MM.1S (cell line): ENCODE results near the gene NRG3.

Source experiments
- DNase-seq: peaks from one replicate; pipeline ENCODE4 v3.0.0-alpha.2; 2015
- H2AFZ ChIP-seq: fragments of 300-600 bp; sonication (generic); 2 replicates; pipeline ENCODE4 v1.6.0; 2016; ENCODE audit warnings: antibody characterized with exemption, low read length
- H3F3A ChIP-seq: fragments of 300-600 bp; sonication (generic); 2 replicates; pipeline ENCODE4 v1.6.1; 2016; ENCODE audit warnings: mild to moderate bottlenecking, antibody characterized with exemption, low read length, moderate library complexity, mixed read lengths; ENCODE audit not compliant: insufficient read depth
- H3K27ac ChIP-seq: fragments of 300-600 bp; sonication (generic); 2 replicates; pipeline ENCODE4 v1.5.1; 2016; ENCODE audit warnings: mild to moderate bottlenecking, low read length
- H3K27me3 ChIP-seq: fragments of 300-600 bp; sonication (generic); replicated peaks from 2 replicates; pipeline ENCODE4 v1.6.0; 2016; ENCODE audit warnings: low read length; ENCODE audit not compliant: insufficient read depth
- H3K36me3 ChIP-seq: fragments of 300-600 bp; sonication (generic); replicated peaks from 2 replicates; pipeline ENCODE4 v1.6.1; 2016; ENCODE audit warnings: mild to moderate bottlenecking, low read length, mixed read lengths; ENCODE audit not compliant: insufficient read depth
- H3K4me1 ChIP-seq: fragments of 300-600 bp; sonication (generic); 2 replicates; pipeline ENCODE4 v1.6.1; 2016; ENCODE audit warnings: low read length, mixed read lengths
- H3K4me2 ChIP-seq: fragments of 300-600 bp; sonication (generic); 2 replicates; pipeline ENCODE4 v1.6.0; 2016; ENCODE audit warnings: low read depth, low read length
- H3K4me3 ChIP-seq: fragments of 300-600 bp; sonication (generic); 2 replicates; pipeline ENCODE4 v1.5.1; 2016; ENCODE audit warnings: low read length, mixed read lengths
- H3K79me2 ChIP-seq: fragments of 300-600 bp; sonication (generic); 2 replicates; pipeline ENCODE4 v1.6.1; 2016; ENCODE audit warnings: mixed run types, low read length, mixed read lengths
- H3K9ac ChIP-seq: fragments of 300-600 bp; sonication (generic); 2 replicates; pipeline ENCODE4 v1.6.1; 2016; ENCODE audit warnings: low read length, mixed read lengths
- H3K9me2 ChIP-seq: fragments of 300-600 bp; sonication (generic); replicated peaks from 2 replicates; pipeline ENCODE4 v1.6.1; 2016; ENCODE audit warnings: mild to moderate bottlenecking, low read length, mixed read lengths; ENCODE audit not compliant: insufficient read depth
- H3K9me3 ChIP-seq: fragments of 300-600 bp; sonication (generic); replicated peaks from 2 replicates; pipeline ENCODE4 v1.6.1; 2016; ENCODE audit warnings: mild to moderate bottlenecking, low read length, mixed read lengths; ENCODE audit not compliant: insufficient read depth
- H4K20me1 ChIP-seq: fragments of 300-600 bp; sonication (generic); 2 replicates; pipeline ENCODE4 v1.6.1; 2016; ENCODE audit warnings: mild to moderate bottlenecking, low read length, moderate library complexity, mixed read lengths; ENCODE audit not compliant: insufficient read depth
- CTCF ChIP-seq: fragments of 300-600 bp; sonication (generic); IDR thresholded peaks from 2 replicates; pipeline ENCODE4 v1.5.1; 2016; ENCODE audit warnings: antibody characterized with exemption, low read length, mixed read lengths
- EZH2 ChIP-seq: fragments of 300-600 bp; sonication (generic); optimal IDR thresholded peaks from 2 replicates; pipeline ENCODE3; 2017; ENCODE audit warnings: low read depth, mild to moderate bottlenecking, antibody characterized with exemption, low read length, mixed read lengths
- EZH2phosphoT487 ChIP-seq: fragments of 300-600 bp; sonication (generic); IDR thresholded peaks from 2 replicates; pipeline ENCODE4 v1.6.1; 2018; ENCODE audit warnings: antibody characterized with exemption, low read length

The NRG3 gene

GRCh38 chr10:82068501-82068900 lies 193.5 kb downstream of the NRG3 start:
- no peaks in the 10 kb centered on the region for H3F3A ChIP-seq
- H3K27me3 ChIP-seq = no peaks in the 10 kb centered on the region
- no peaks in the 10 kb centered on the region for H4K20me1 ChIP-seq
- no peak overlapping the region for H3K4me3 ChIP-seq
- no peak overlapping the region for H3K9ac ChIP-seq
- H3K9me3 ChIP-seq = no peaks in the 10 kb centered on the region
- H3K4me2 ChIP-seq = no peak overlapping the region
- H3K9me2 ChIP-seq = no peaks in the 10 kb centered on the region
- H3K79me2 ChIP-seq = no peaks in the 10 kb centered on the region
- no peak for DNase-seq
- no peak overlapping the region for H3K27ac ChIP-seq
- TF ChIP-seq CTCF (no peak), EZH2 (no peak), EZH2phosphoT487 (no peak)
- no peaks in the 10 kb centered on the region for H3K4me1 ChIP-seq
- H2AFZ ChIP-seq = no peak overlapping the region
- no peaks in the 10 kb centered on the region for H3K36me3 ChIP-seq

- Histone ChIP-seq H3K9me2 (no peaks in the 10 kb centered on the region), H3F3A (no peaks in the 10 kb centered on the region), H3K27ac (no peak overlapping the region), H3K9me3 (no peaks in the 10 kb centered on the region), H3K9ac (no peak overlapping the region), H3K36me3 (no peaks in the 10 kb centered on the region), H3K79me2 (no peaks in the 10 kb centered on the region), H3K4me2 (no peak overlapping the region), H3K27me3 (no peaks in the 10 kb centered on the region), H3K4me3 (no peak overlapping the region), H3K4me1 (no peaks in the 10 kb centered on the region), H2AFZ (no peak overlapping the region), H4K20me1 (no peaks in the 10 kb centered on the region)
- TF ChIP-seq EZH2 = no peak
- no peak for TF ChIP-seq EZH2phosphoT487
- TF ChIP-seq CTCF = no peak
- DNase-seq = no peak
These were observed 196.2 kb downstream of the NRG3 start for GRCh38 chr10:82071231-82071630.

- Histone ChIP-seq H3F3A (no peaks in the 10 kb centered on the region), H3K9ac (no peak overlapping the region), H4K20me1 (no peaks in the 10 kb centered on the region), H3K4me3 (no peak overlapping the region), H3K27me3 (no peaks in the 10 kb centered on the region), H3K9me2 (no peaks in the 10 kb centered on the region), H3K36me3 (no peaks in the 10 kb centered on the region), H3K4me2 (no peak overlapping the region), H3K27ac (no peak overlapping the region), H3K9me3 (no peaks in the 10 kb centered on the region), H3K4me1 (no peaks in the 10 kb centered on the region), H3K79me2 (no peaks in the 10 kb centered on the region), H2AFZ (no peak overlapping the region)
- no peak for TF ChIP-seq EZH2phosphoT487
- no peak for TF ChIP-seq CTCF
- TF ChIP-seq EZH2 = no peak
- DNase-seq = no peak
These were observed 197.1 kb downstream of the NRG3 start for GRCh38 chr10:82072124-82072523.

GRCh38 chr10:82075605-82076004 lies 200.6 kb downstream of the NRG3 start:
- H3K9ac ChIP-seq = no peak overlapping the region
- H3K27me3 ChIP-seq = no peaks in the 10 kb centered on the region
- H3K27ac ChIP-seq = no peak overlapping the region
- no peaks in the 10 kb centered on the region for H3K4me1 ChIP-seq
- H3K4me2 ChIP-seq = no peak overlapping the region
- DNase-seq = no peak
- no peaks in the 10 kb centered on the region for H3K79me2 ChIP-seq
- no peaks in the 10 kb centered on the region for H3K9me2 ChIP-seq
- H3F3A ChIP-seq = no peaks in the 10 kb centered on the region
- no peaks in the 10 kb centered on the region for H4K20me1 ChIP-seq
- H3K9me3 ChIP-seq = no peaks in the 10 kb centered on the region
- no peaks in the 10 kb centered on the region for H3K36me3 ChIP-seq
- TF ChIP-seq EZH2phosphoT487 (no peak), EZH2 (no peak), CTCF (no peak)
- H2AFZ ChIP-seq = no peak overlapping the region
- H3K4me3 ChIP-seq = no peak overlapping the region
